Measurements from ENCODE around the gene AFAP1L2.
"Not testable (repeated sequence)": the region's sequence is repeated elsewhere in the genome, so short reads cannot be mapped to it uniquely, and the experiment has no call there.

Gene AFAP1L2

GRCh38 chr10:114335614-114336013, 68.7 kb downstream of the AFAP1L2 start:
- no peaks in the 10 kb centered on the region for H3K27me3 ChIP-seq (ENCODE audit: insufficient read depth, low read depth, severe bottlenecking)
- no peak overlapping the region for H3K27ac ChIP-seq
- no peaks in the 10 kb centered on the region for H3K36me3 ChIP-seq
- no peak for DNase-seq
- H3K9me3 ChIP-seq (ENCODE audit: severe bottlenecking): peaks cover 3% of the 10 kb centered on the region
- no peak overlapping the region for H3K4me3 ChIP-seq (ENCODE audit: low read depth, low read length)
- no peak for TF ChIP-seq CTCF (IDR thresholded peaks at IDR 0.05; ENCODE audit: low read depth, low read length)

GRCh38 chr10:114334301-114334700, 70.0 kb downstream of the AFAP1L2 start:
- no peaks in the 10 kb centered on the region for H3K9me3 ChIP-seq (ENCODE audit: severe bottlenecking)
- no peak for TF ChIP-seq CTCF (IDR thresholded peaks at IDR 0.05; ENCODE audit: low read depth, low read length)
- no peaks in the 10 kb centered on the region for H3K27me3 ChIP-seq (ENCODE audit: insufficient read depth, low read depth, severe bottlenecking)
- no peaks in the 10 kb centered on the region for H3K36me3 ChIP-seq
- DNase-seq: no peak
- H3K27ac ChIP-seq: no peak overlapping the region
- no peak overlapping the region for H3K4me3 ChIP-seq (ENCODE audit: low read depth, low read length)

GRCh38 chr10:114333441-114333840, 70.9 kb downstream of the AFAP1L2 start:
- not testable (repeated sequence) for H3K36me3 ChIP-seq; H3K4me3 ChIP-seq (ENCODE audit: low read depth, low read length); H3K9me3 ChIP-seq (ENCODE audit: severe bottlenecking); DNase-seq; H3K27ac ChIP-seq; H3K27me3 ChIP-seq (ENCODE audit: insufficient read depth, low read depth, severe bottlenecking)

GRCh38 chr10:114332301-114333192, 71.8 kb downstream of the AFAP1L2 start:
- no peaks in the 10 kb centered on the region for H3K9me3 ChIP-seq (ENCODE audit: severe bottlenecking)
- no peak for DNase-seq
- no peak overlapping the region for H3K27ac ChIP-seq

GRCh38 chr10:114329634-114330365, 74.5 kb downstream of the AFAP1L2 start:
- no peak for DNase-seq
- TF ChIP-seq CTCF (IDR thresholded peaks at IDR 0.05; ENCODE audit: low read depth, low read length): no peak

More at GRCh38 chr10:114332301-114333192, 71.8 kb downstream of the AFAP1L2 start:
- no peak overlapping the region for H3K4me3 ChIP-seq (ENCODE audit: low read depth, low read length)
- TF ChIP-seq CTCF (IDR thresholded peaks at IDR 0.05; ENCODE audit: low read depth, low read length): no peak
- H3K36me3 ChIP-seq: no peaks in the 10 kb centered on the region
- H3K27me3 ChIP-seq (ENCODE audit: insufficient read depth, low read depth, severe bottlenecking): no peaks in the 10 kb centered on the region

GRCh38 chr10:114328874-114329273, 75.4 kb downstream of the AFAP1L2 start:
- no peaks in the 10 kb centered on the region for H3K27me3 ChIP-seq (ENCODE audit: insufficient read depth, low read depth, severe bottlenecking)
- DNase-seq: no peak
- no peaks in the 10 kb centered on the region for H3K36me3 ChIP-seq
- H3K4me3 ChIP-seq (ENCODE audit: low read depth, low read length): no peak overlapping the region
- H3K9me3 ChIP-seq (ENCODE audit: severe bottlenecking): no peaks in the 10 kb centered on the region
- H3K27ac ChIP-seq: no peak overlapping the region
- TF ChIP-seq CTCF (IDR thresholded peaks at IDR 0.05; ENCODE audit: low read depth, low read length): no peak

More at GRCh38 chr10:114329634-114330365, 74.5 kb downstream of the AFAP1L2 start:
- no peak overlapping the region for H3K4me3 ChIP-seq (ENCODE audit: low read depth, low read length)
- H3K27me3 ChIP-seq (ENCODE audit: insufficient read depth, low read depth, severe bottlenecking): no peaks in the 10 kb centered on the region
- no peaks in the 10 kb centered on the region for H3K9me3 ChIP-seq (ENCODE audit: severe bottlenecking)
- no peaks in the 10 kb centered on the region for H3K36me3 ChIP-seq
- H3K27ac ChIP-seq: no peak overlapping the region
